ENCODE results near the gene SLC2A9.

SLC2A9 gene

DNA sequence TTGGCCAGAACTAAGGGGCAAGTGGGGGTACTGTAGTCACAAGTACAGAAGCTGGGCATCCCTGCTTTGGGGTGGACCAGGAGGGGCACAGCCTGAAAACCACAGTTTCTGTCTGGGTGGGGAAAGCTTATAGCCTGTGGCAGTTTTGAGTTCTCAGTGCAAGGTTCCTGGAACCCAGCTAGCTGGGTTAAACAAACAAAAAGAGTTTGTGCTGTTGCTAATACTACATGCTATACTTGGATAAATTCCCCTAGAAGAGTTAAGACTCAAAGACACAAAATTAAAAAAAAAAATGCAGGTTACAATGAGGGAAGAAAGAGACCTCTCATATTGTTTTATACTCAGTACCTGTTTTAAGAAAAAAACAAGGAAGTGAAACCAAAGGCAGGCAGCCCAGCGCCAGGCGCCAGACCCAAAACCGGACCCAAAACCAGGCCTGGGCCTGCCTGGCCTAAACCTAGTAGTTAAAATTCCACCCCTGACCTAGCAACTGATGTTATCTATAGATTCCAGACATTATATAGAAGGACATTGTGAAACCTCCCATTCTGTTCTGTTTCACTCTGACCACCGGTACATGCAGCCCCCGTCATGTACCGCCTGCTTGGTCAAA lies 50.8 kb downstream of the SLC2A9 start:
- Histone ChIP-seq H3K9me3 (ENCODE audit: insufficient read depth, low read length) (no peaks in the 10 kb centered on the region), H3K79me2 (ENCODE audit: low read length) (no peaks in the 10 kb centered on the region), H3K4me2 (ENCODE audit: low read length) (peak overlapping the region; percentile 79), H4K20me1 (ENCODE audit: insufficient read depth, low read length) (no peaks in the 10 kb centered on the region), H3K4me3 (ENCODE audit: low read length) (peak overlapping the region; percentile 54), H3K27me3 (ENCODE audit: low read depth, low read length) (no peaks in the 10 kb centered on the region), H2AFZ (ENCODE audit: low read depth, low read length) (peak overlapping the region; percentile 80), H3K9ac (ENCODE audit: low read length) (peak overlapping the region; percentile 74), H3K27ac (ENCODE audit: low read length) (peak overlapping the region; percentile 96), H3K4me1 (ENCODE audit: low read length) (peaks cover 29% of the 10 kb centered on the region), H3K36me3 (replicated peaks; ENCODE audit: low read depth, low read length) (peaks cover 8% of the 10 kb centered on the region)
- TF ChIP-seq EZH2phosphoT487 (IDR thresholded peaks at IDR 0.05; ENCODE audit: low read depth): no peak
- no peak for TF ChIP-seq CTCF (IDR thresholded peaks at IDR 0.05; ENCODE audit: low read depth, low read length)

DNA sequence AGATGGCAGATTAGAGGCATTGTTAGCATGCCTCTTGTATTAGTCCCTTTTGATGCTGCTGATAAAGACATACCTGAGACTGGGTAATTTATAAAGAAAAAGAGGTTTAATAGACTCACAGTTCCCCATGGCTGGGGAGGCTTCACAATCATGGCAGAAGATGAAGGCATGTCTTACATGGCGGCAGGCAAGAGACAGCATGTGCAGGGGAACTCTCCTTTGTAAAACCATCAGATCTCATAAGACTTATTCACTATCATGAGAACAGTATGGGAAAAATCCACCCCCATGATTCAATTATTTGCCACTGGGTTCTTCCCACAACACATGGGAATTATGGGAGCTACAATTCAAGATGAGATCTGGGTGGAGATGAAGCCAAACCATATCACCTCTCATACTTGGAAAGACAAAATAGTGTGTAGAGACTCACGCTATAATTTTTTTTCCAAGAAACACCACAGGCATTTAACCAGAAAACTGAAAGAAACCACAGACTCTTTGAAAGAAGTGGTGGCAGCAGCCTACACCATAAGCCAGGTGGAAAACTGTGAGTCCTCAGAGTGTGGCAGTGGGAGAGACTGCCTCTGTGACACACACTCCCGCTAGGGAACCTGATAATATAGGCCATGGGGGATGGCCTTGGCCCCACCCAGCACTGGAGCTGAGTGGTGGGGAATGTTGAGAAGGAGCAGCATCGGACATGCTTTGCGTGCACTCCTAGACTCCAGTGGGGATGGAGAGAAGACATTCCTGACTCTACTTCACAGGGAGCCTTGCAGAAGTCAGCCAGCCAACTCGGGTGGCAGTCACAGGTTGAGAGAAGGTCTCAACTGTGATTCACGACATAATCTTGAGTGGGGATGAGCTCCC lies 51.5 kb downstream of the SLC2A9 start:
- H3K27me3 ChIP-seq (ENCODE audit: low read depth, low read length): no peaks in the 10 kb centered on the region
- peak overlapping the region; percentile 74 for H3K9ac ChIP-seq (ENCODE audit: low read length)
- no peaks in the 10 kb centered on the region for H3K79me2 ChIP-seq (ENCODE audit: low read length)
- peak overlapping the region; percentile 80 for H2AFZ ChIP-seq (ENCODE audit: low read depth, low read length)
- peak overlapping the region; percentile 96 for H3K27ac ChIP-seq (ENCODE audit: low read length)
- peaks cover 36% of the 10 kb centered on the region for H3K4me1 ChIP-seq (ENCODE audit: low read length)
- H3K36me3 ChIP-seq (replicated peaks; ENCODE audit: low read depth, low read length): peaks cover 8% of the 10 kb centered on the region
- H3K4me3 ChIP-seq (ENCODE audit: low read length): peak overlapping the region; percentile 54
- H3K4me2 ChIP-seq (ENCODE audit: low read length): peak overlapping the region; percentile 79
- H4K20me1 ChIP-seq (ENCODE audit: insufficient read depth, low read length): no peaks in the 10 kb centered on the region
- no peak for TF ChIP-seq CTCF (IDR thresholded peaks at IDR 0.05; ENCODE audit: low read depth, low read length)
- TF ChIP-seq EZH2phosphoT487 (IDR thresholded peaks at IDR 0.05; ENCODE audit: low read depth): no peak
- H3K9me3 ChIP-seq (ENCODE audit: insufficient read depth, low read length): no peaks in the 10 kb centered on the region

DNA sequence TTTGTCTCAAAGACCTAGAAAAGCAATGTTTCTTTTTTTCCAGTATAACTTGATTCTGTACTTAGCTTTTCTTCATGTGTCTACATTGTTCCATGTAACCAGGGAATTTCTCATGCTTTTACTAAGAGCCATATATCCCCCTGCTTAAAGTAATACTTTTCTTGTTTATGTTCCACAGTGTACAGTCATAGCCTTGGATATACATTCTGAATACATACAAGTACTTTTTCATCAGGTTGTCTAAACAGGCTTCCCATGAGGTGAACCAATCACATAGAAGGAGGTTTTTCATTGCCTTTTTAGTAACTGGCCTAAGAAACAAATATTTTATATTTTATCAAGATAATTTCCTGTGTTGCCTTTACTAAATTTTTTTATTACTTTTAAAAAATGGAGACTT lies 52.8 kb downstream of the SLC2A9 start:
- Histone ChIP-seq H3K4me1 (ENCODE audit: low read length) (peaks cover 49% of the 10 kb centered on the region), H3K27ac (ENCODE audit: low read length) (no peak overlapping the region), H3K36me3 (replicated peaks; ENCODE audit: low read depth, low read length) (peaks cover 8% of the 10 kb centered on the region), H3K9ac (ENCODE audit: low read length) (no peak overlapping the region), H3K79me2 (ENCODE audit: low read length) (no peaks in the 10 kb centered on the region), H3K27me3 (ENCODE audit: low read depth, low read length) (no peaks in the 10 kb centered on the region), H3K9me3 (ENCODE audit: insufficient read depth, low read length) (no peaks in the 10 kb centered on the region), H2AFZ (ENCODE audit: low read depth, low read length) (peak overlapping the region; percentile 20; the same call in 1 of the 2 replicates), H3K4me3 (ENCODE audit: low read length) (no peak overlapping the region), H4K20me1 (ENCODE audit: insufficient read depth, low read length) (no peaks in the 10 kb centered on the region), H3K4me2 (ENCODE audit: low read length) (no peak overlapping the region)
- TF ChIP-seq EZH2phosphoT487 (IDR thresholded peaks at IDR 0.05; ENCODE audit: low read depth) (no peak), CTCF (IDR thresholded peaks at IDR 0.05; ENCODE audit: low read depth, low read length) (no peak)

- TF ChIP-seq EZH2phosphoT487 (IDR thresholded peaks at IDR 0.05; ENCODE audit: low read depth): no peak
- TF ChIP-seq CTCF (IDR thresholded peaks at IDR 0.05; ENCODE audit: low read depth, low read length): no peak
- peaks cover 46% of the 10 kb centered on the region for H3K4me1 ChIP-seq (ENCODE audit: low read length)
- H4K20me1 ChIP-seq (ENCODE audit: insufficient read depth, low read length): no peaks in the 10 kb centered on the region
- H3K4me3 ChIP-seq (ENCODE audit: low read length): no peak overlapping the region
- peak overlapping the region; percentile 7; the same call in 1 of the 2 replicates for H3K27ac ChIP-seq (ENCODE audit: low read length)
- H3K9me3 ChIP-seq (ENCODE audit: insufficient read depth, low read length): peaks cover 7% of the 10 kb centered on the region; the same call in 1 of the 2 replicates
- H3K36me3 ChIP-seq (replicated peaks; ENCODE audit: low read depth, low read length): peaks cover 5% of the 10 kb centered on the region
- no peaks in the 10 kb centered on the region for H3K79me2 ChIP-seq (ENCODE audit: low read length)
- peak overlapping the region; percentile 24 for H3K4me2 ChIP-seq (ENCODE audit: low read length)
- H3K9ac ChIP-seq (ENCODE audit: low read length): no peak overlapping the region
- no peaks in the 10 kb centered on the region for H3K27me3 ChIP-seq (ENCODE audit: low read depth, low read length)
- H2AFZ ChIP-seq (ENCODE audit: low read depth, low read length): peak overlapping the region; percentile 16; the same call in 1 of the 2 replicates
These were observed 56.4 kb downstream of the SLC2A9 start for GRCh38 chr4:9964879-9965278.

Data from OCI-LY3 (cell line).